Occipital lobe (tissue), 2 donors: ENCODE data around the gene GPSM3. TPM values are rescaled to one million over a fixed set of nuclear protein-coding genes. Genes with fewer than 3 reads are reported as not detected.

Experiments used
- DNase-seq: peaks from one replicate; lab custom pipeline; 2025; lab: John Stamatoyannopoulos, UW
- total RNA-seq: library from RNA; depleted of rRNA; stranded (reverse); fragments of >200 nt; gene quantifications from one replicate; pipeline ENCODE4 v1.2.3, GENCODE V29; 2014

GPSM3 gene
- total RNA-seq, 1 donor from 2014 or later, result 0.78 TPM

DNA sequence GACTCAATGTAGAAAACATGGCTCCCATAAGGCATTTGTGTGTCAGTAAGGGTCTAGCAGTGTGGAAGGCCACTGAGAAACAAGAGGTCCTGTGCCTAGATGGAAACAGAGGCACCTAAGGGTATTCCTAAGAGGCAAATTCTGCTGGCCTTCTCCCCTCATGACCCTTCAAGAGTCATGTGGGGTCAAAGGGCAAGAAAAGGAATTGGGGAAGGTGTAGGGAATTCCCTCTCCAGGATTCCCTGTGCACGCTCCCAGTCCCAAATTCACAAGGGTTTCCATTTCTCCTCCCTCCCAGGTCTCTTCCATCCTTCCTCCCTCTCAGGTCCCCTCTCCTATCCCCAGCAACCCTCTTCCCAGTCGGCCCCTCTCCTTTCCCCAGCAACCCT, 17.1 kb downstream of the GPSM3 start:
- DNase-seq, result no peak

DNA sequence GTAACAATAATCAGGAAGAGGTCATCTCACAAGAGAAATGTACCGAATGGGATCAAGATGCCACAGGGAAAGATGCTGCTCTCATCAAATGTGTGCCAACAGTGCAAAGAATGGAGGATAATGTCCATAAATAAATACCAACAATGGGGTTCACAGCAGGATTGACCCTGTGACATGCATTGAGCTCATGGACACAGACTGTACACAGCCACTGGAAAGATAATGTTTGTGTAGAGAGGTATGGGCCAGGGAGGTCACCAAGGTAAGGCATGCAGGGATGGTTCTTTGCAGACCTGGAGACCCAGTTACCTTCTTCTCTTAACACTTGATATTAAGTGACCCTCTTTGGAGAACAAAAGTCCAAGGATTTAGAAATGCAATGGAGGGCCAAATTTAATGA, 18.0 kb downstream of the GPSM3 start:
- no peak for DNase-seq

DNA sequence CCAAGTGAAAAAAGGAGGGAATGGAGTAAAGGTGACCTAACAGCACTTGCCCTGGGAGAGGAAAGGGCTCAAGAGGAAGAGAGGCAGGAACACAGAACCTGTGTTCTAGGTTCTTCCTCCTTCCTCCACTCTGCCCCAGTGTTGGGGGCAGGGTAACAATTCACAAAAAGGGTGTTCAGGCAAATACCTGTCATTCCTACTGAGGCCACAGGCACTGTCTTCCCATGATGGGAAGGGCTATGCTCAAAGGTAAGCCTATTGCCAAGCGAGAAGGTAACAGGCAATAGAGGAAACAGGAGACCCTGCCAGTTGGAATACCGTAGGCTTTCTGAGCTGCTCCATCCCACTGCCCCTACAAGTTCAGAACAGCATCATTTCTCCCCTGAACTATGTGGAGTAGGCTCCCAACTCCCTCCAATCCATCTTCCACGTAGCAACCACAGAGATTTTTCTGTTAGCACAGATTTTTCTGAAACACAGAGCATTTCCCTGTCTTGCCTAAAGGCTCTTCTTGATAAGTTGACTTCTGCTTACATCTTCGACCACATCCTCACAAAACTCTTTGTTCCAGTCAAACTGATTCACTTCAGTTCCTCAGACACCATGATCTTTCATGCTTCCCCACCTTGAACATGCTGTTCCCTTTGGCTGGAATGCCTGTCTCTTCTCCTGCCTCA, 19.3 kb downstream of the GPSM3 start:
- no peak for DNase-seq

DNA sequence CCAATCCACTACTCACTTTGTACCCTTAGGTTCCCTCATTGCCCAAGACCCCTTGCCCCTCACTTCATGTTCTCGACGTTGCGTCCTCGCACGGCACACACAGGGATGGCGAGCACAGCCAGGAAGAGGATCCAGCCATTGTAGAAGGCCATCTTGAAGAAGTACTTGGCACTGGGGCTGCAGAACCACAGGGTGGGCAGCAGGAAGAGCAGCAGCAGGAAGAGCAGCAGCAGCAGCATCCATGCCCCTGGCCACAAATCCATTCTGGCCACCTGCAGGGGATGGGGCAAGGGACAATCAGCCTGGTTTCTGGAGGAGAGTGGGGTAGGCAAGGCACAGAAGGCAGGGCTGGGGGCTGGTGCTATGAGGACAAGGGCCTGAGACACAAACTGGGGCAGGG, 21.2 kb downstream of the GPSM3 start:
- DNase-seq, result no peak

DNA sequence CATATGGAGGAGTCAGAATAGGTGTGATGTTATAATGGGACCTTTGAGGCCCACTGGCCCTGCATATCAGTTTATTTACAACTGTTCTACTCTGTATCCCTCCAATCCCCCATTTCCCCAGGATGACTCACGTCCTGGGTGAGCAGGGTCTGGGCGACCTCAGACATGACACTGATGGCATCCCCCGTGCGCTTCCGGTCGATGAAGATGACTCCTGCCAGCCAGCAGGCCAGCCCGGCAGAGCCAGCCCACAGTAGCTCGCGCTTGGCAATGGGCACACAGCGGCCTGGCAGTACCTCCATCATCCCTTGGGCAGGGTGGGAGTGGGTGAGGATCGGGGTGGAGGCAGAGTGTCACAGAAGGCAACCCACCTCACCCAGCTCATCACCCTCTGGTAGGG, 22.1 kb downstream of the GPSM3 start:
- no peak for DNase-seq

DNA sequence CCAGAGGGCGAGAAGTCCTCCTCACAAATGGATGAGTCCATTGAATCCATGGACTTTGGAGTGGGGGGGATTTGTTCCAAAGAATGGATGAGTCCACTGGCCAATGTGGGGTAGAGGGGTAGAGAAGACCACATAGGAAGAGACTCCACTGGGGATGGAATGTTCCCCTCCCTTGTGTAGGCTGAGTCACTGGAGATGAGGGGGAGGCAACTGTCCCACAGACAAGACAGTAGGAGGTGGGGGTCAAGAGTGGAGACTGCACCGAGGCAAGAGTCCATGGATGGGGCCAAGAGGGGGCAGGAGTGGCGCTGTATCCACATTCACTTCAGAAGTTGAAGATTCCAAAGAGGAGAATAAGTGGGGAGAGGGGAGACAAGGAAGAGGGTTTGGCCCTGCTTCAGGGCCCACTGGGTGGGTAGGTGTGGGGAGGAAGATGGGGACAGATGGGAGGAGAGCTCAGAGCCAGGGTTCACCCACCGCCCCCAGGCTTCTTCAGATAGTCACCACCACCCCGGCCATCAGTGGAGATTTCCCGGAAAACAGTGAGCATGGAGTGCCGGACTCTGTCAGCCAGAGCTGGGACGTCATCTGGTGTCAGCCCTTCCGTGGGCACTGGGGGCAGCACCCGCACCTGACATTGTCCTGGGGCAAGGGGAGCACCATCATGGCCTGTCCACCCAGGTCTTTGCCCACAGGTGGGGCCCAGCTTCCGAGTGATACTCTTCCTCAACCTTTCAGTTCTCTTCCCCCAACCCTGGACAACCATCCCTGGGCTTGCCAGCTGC, 23.4 kb downstream of the GPSM3 start:
- DNase-seq, result no peak

DNA sequence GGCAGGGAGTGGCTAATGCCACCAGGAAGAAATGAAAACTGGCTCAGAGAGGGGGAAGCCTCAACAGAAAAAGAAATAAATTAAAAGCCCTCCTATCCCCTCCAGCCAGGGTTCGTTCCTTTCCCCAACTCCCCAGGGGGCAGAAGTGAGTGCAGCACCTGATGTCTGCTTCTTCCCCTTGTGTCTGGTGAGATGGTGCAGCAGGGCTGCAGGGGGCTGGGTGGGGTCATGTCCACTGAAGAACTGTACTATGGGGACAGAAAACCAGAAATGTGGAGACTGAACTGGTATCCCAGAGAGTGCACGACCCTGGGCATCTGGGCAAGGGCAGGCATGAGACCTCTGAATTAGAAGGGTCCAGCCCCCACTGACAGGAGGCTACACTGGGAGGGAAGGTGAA, 24.1 kb downstream of the GPSM3 start:
- DNase-seq, result no peak

DNA sequence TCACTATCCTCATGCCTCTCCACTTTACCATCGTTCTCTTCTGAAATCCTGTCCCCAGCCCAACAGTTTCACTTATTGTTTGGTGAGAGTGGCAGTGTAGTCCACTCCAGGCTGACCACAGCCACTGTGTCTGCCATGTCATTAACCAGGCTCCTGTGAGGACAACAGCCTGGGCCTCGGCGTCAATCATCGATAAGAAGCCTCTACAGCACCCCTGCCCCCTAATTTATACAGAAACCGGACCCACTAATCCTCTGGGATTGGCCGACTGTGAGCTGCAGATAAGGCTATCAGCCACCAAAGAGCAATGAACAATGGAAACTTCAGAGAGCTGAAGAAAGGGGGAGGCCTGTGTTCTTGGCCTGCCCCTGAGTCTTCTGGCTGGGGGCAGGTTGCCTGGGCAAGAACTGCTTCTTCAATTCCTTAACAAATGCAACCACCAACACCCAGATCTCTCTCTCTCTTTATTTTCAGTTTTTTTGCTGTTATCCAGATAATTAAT, 24.6 kb downstream of the GPSM3 start:
- DNase-seq, result no peak

DNA sequence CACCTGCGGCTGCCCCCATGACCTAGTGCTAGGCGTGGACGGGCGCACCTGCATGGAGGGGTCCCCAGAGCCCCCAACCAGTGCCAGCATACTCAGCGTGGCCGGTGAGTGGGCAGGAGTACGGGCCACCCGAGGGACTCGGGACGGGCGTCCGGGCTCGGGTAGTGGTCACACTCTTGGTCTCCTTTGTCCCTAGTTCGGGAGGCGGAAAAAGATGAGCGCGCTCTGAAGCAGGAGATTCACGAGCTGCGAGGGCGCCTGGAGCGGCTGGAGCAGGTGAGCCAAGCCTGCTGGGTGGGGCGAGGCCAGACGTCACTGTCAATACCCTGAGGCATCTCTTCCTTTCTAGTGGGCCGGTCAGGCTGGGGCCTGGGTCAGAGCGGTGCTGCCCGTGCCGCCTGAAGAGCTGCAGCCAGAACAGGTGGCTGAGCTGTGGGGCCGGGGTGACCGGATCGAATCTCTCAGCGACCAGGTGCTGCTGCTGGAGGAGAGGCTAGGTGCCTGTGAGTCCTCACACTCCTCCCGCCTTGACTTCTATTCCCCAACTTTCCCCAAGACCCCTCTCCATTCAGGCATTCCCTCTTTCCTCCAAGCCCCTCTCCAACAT, 25.2 kb downstream of the GPSM3 start:
- no peak for DNase-seq

DNA sequence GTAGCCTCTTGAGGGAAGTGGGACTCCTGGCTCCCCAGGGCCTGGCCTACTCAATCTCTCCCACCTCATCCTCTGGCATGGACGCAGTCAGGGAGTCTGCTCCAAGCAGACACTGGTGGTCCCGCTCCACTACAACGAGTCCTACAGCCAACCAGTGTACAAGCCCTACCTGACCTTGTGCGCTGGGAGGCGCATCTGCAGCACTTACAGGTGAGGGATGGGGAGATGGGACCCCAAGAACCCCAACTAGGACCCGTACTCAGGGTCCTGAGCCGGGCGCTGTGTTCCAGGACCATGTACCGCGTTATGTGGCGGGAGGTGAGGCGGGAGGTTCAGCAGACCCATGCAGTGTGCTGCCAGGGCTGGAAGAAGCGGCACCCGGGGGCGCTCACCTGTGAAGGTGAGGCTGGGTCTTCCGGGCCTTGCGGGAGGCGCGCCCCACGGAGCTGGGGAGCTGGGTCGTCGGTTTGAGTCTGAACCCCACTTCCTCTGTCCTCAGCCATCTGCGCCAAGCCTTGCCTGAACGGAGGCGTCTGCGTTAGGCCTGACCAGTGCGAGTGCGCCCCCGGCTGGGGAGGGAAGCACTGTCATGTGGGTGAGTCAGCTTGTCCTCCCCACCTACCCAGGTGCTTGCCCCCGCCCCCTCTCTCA, 25.9 kb downstream of the GPSM3 start:
- no peak for DNase-seq

DNA sequence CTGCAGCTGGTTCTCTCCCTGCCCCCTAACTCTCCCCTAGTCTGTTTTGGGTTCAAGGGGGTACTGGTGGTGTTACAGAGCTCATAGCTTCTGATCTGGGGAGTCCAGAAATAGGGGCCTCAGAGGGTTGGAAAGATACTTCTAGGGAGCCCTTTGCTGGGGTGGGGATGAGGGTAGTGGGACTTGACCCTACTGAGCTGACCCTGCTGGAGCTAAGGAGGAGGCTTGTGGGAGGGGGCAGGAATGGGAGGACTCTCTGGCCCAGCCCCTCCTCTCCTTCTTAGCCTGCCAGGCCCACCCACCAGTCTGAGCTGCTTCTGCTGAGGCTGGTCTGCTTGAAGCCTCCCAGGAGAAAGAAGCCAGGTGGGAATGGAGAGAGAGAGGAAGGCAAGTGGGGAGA, 28.1 kb downstream of the GPSM3 start, which contains the start of gene EGFL8:
EGFL8 (plus strand) TSS at position 301 of the 400 bp plus-strand sequence. CDS start 1,571 bp downstream, outside the sequence.
- DNase-seq, result no peak

DNA sequence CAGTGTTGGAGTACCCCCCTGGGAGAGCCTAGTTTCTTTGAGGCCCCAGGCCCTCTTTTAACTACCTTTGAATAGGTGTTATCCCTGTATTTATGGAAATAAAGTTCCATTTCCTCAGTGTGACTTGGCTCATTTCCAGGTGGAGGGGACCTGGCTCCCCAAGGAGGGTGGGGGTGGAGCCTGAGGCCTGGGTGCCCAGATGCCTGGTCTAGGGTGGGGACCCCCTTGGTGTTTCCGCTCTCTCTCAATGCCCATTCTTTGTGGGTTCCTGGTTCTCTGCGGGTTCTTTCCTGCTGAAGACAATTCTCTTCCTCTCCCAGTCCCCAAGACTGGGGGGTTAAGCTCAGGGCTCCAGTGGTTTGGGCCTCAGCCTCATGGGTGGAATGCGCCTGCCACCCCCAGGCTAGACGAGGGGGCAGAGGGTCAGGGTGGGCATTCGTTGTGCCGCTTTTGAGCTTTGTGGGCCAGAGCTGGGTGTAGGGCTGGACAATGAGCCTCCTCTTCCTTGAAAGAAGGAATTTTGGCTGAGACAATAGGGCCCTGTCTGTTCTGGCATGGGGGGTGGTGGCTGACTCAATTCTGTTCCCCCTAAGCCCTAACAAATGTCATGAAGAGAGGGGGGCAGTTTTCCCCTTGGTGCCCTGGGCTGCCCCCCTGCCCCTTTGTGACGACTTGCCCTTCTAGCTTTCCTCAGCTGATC, 28.7 kb downstream of the GPSM3 start:
- DNase-seq, result no peak

DNA sequence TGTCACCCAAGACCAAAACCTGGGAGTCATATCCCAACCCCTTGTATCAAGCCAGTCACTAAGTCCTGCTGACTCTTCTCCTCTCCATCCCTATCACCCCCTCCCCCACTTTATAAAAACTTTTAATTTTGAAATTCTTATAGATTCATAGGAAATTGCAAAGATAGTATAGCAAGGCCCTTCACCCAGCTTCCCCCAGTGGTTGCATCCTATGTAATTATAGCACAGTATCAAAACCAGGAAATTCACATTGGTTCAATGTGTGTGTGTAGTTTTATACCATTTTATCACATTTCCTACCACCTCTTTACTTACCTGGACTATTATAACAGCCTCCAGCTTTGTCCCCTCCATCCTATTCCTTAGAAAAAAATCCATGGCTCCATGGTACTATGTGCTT, 34.4 kb downstream of the GPSM3 start:
- DNase-seq, result no peak

DNA sequence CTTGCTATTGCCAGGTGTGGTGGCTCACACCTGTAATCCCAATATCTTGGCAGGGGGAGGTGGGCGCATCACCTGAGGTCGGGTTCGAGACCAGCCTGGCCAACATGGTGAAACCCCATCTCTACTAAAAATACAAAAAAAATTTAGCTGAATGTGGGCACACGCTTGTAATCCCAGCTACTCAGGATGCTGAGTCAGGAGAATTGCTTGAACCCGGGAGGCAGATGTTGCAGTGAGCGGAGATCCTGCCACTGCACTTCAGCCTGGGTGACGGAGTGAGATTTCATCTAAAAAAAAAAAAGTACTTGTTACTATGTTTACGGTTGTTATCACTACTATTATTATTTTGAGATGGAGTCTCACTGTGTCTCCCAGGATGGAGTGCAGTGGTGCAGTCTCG, 35.6 kb downstream of the GPSM3 start:
- DNase-seq, result no peak

DNA sequence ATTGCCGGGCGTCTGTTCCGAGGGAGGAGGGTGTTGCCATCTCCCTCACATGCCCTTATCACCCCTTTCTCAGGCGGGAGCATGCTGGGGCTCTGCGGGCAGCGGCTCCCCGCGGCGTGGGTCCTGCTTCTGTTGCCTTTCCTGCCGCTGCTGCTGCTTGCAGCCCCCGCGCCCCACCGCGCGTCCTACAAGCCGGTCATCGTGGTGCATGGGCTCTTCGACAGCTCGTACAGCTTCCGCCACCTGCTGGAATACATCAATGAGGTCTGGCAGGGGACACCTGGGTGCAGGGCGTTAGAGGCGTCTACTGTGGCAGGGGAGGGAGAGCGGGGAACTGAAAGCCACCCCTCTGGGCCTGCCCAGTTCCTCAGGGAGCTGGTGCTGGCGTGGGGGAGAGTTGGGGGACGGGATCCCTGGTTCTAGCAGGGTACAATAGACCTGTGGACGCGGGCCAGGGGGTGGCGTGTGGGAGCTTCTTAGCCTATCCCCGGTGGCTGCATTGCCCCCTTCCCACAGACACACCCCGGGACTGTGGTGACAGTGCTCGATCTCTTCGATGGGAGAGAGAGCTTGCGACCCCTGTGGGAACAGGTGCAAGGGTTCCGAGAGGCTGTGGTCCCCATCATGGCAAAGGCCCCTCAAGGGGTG, 37.8 kb downstream of the GPSM3 start:
- DNase-seq, result no peak

DNA sequence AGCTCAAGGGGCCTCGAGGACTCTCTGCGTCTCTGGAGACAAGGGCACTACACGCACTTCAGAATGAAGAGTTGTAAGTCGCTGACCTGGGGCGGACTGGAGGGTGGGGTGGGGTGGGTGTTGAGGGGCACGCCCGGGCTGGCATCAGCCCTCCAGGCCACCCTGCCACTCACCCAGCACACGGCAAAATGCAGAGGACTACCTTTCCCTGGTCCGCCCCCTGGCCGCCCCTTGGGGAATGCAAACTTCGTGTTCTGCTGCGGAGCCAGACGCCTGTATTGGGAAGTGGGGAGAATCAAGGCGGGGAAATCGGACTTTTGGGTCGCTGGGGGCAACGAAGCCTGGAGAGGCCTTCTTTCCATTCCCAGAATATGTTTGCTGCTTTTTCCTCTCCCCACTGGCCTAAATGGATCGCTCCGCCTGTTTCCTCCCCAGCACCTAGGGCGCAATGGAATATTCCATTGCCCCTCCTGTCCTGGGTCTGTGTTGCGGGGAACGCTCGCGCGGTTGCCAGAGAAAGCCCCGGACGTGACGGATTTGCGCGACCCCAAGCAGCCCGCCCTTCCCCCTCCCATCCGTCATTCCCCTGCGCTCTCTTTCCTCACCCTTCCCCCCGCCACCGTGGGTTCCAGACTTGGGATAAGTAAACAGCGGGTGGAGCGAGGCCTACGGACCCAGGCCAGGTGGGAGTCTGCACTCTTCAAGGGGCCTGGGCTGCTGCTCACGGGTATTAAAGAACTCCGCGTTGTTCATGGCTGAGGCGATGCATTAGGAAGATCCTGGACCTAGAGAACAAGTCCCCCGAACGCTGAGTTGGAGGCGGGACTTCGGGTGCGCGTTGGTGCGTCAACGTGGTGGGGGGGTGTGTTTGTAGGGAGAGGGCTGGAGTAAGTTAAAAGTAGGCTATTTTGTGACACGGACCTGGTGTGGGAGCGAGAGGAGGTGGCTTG, 38.6 kb downstream of the GPSM3 start, which contains the start of gene PPT2:
PPT2 (plus strand) TSS at position 578 of the 950 bp plus-strand sequence. CDS start 454 bp downstream, outside the sequence.
- peak; percentile 85 for DNase-seq

DNA sequence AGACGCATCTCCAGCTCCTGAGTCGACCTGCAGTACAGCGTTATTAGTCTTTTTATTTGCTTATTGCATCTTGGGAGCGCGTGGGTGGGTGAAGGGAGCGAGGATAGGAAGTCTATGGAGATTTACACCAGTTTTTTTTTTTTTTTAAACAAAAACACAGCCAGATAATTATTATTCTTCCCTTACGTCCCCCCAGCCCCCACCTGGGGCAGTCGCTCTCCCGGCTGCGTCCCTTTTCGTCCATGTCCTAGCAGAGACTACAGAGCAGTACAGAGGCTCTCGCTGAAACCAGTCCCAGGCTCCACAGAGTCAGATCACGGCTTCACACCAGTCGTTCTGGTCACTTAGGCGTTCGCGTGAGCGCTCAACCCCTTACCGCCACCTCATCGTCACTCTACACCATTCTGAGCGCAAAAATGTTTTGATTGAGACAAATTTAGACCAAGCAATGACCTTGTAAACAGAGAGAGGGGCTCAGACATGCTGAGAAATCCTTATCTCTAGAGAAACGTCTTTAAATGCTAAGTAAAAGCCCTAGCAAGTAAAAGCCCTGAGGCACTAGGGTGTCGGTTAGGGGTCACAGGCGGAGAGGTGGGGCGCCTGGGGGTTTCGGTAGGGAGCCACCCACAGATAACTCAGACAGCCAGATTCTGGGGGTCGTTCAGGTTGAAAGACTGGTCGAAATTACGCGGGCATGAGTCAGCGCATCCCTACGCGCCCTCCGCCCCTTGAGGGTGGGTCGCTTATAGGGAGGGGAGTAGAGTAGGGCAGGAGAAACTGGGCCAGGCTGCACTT, 39.5 kb downstream of the GPSM3 start:
- DNase-seq, result no peak
